Liver (tissue), 9 donors: ENCODE results near the gene SPTBN1. TPM values are rescaled to one million over a fixed set of nuclear protein-coding genes. Genes with fewer than 3 reads are reported as not detected.

Experiments used
- DNase-seq: peaks from one replicate; pipeline ENCODE4 v3.0.0-alpha.2; 2017; ENCODE audit warnings: low spot score
- H3K27ac ChIP-seq, 2 donors: one replicate each; pipeline ENCODE4 v1.7.0; 2013; ENCODE audit warnings: inconsistent platforms in 2 of 2, low read length in 2 of 2, control low read depth in 1 of 2, low read depth in 1 of 2, mild to moderate bottlenecking in 1 of 2
- H3K27me3 ChIP-seq, 4 donors: one replicate each; pipeline versions ENCODE4 v1.6.1 to v1.7.0; 2013; ENCODE audit warnings: low read length in 3 of 4, inconsistent platforms in 1 of 4, mild to moderate bottlenecking in 1 of 4, moderate library complexity in 1 of 4; ENCODE audit not compliant: control insufficient read depth in 4 of 4, insufficient read depth in 4 of 4
- H3K36me3 ChIP-seq, 4 donors: one replicate each; pipeline versions ENCODE4 v1.6.1 to v1.7.0; 2013; ENCODE audit warnings: low read length in 3 of 4, mild to moderate bottlenecking in 3 of 4, low read depth in 1 of 4, moderate library complexity in 1 of 4; ENCODE audit not compliant: control insufficient read depth in 4 of 4, insufficient read depth in 3 of 4
- H3K4me1 ChIP-seq, 4 donors: one replicate each; pipeline versions ENCODE4 v1.6.1 to v1.7.0; 2013; ENCODE audit warnings: low read length in 3 of 4, mild to moderate bottlenecking in 3 of 4, moderate library complexity in 1 of 4; ENCODE audit not compliant: control insufficient read depth in 4 of 4, insufficient read depth in 4 of 4
- H3K4me3 ChIP-seq, 3 donors: one replicate each; pipeline versions ENCODE4 v1.6.1 to v1.7.0; 2013; ENCODE audit warnings: low read length in 3 of 3, control low read depth in 1 of 3, low read depth in 1 of 3, mild to moderate bottlenecking in 1 of 3
- H3K9ac ChIP-seq, 2 donors: one replicate each; pipeline ENCODE4 v1.7.0; 2013; ENCODE audit warnings: low read length in 2 of 2, mild to moderate bottlenecking in 2 of 2, moderate library complexity in 2 of 2, control low read depth in 1 of 2, low read depth in 1 of 2
- H3K9me3 ChIP-seq, 4 donors: one replicate each; pipeline versions ENCODE4 v1.6.1 to v1.7.0; 2013; ENCODE audit warnings: low read length in 3 of 4; ENCODE audit not compliant: control insufficient read depth in 4 of 4
- CTCF ChIP-seq: fragments of 150-350 bp; IDR thresholded peaks from 2 replicates; pipeline ENCODE4 v1.5.1; 2017; ENCODE audit warnings: improper control_type of control experiment, low read depth, low read length; ENCODE audit not compliant: missing input control
- EGR1 ChIP-seq, 2 donors: IDR thresholded peaks; 2 replicates each; pipeline ENCODE4 v1.6.1; 2016 to 2018; ENCODE audit warnings: antibody characterized with exemption in 2 of 2, low read depth in 2 of 2
- FOXA1 ChIP-seq: IDR thresholded peaks from 2 replicates; pipeline ENCODE4 v1.6.1; 2016; ENCODE audit warnings: antibody characterized with exemption
- FOXA2 ChIP-seq: IDR thresholded peaks from 2 replicates; pipeline ENCODE4 v1.6.1; 2016; ENCODE audit warnings: antibody characterized with exemption
- HNF4A ChIP-seq, 2 donors: conservative IDR thresholded peaks; 2 replicates each; pipeline ENCODE4 v1.6.1; 2016; ENCODE audit warnings: antibody characterized with exemption in 2 of 2, mild to moderate bottlenecking in 2 of 2
- HNF4G ChIP-seq: IDR thresholded peaks from 2 replicates; pipeline ENCODE4 v1.6.1; 2016; ENCODE audit warnings: antibody characterized with exemption
- JUND ChIP-seq, 2 donors: IDR thresholded peaks; 2 replicates each; pipeline ENCODE4 v1.6.1; 2016; ENCODE audit warnings: antibody characterized with exemption in 2 of 2
- NR2F2 ChIP-seq: IDR thresholded peaks from 2 replicates; pipeline ENCODE4 v1.6.1; 2016; ENCODE audit warnings: antibody characterized with exemption
- RAD21 ChIP-seq, 2 donors: IDR thresholded peaks; 2 replicates each; pipeline ENCODE4 v1.6.1; 2016; ENCODE audit warnings: antibody characterized with exemption in 2 of 2, mild to moderate bottlenecking in 2 of 2
- RXRA ChIP-seq, 2 donors: IDR thresholded peaks; 2 replicates each; pipeline ENCODE4 v1.6.1; 2017 to 2018; ENCODE audit warnings: antibody characterized with exemption in 2 of 2, mild to moderate bottlenecking in 1 of 2
- SP1 ChIP-seq: IDR thresholded peaks from 2 replicates; pipeline ENCODE4 v1.6.1; 2018; ENCODE audit warnings: antibody characterized with exemption, mild to moderate bottlenecking
- YY1 ChIP-seq: IDR thresholded peaks from 2 replicates; pipeline ENCODE4 v1.6.1; 2016; ENCODE audit warnings: antibody characterized with exemption, mild to moderate bottlenecking
- WGBS: extraction: QIAGEN DNeasy Blood & Tissue Kit; methylation state at CpG from one replicate; pipeline ENCODE4 v1.1.7; 2013; 5-methylcytosine and 5-hydroxymethylcytosine counted together
- polyA plus RNA-seq, 2 donors: library from polyadenylated mRNA; stranded (reverse) in 1 of 2; unstranded in 1 of 2; fragments of 200-250 nt in 1 of 2; fragments of >200 nt in 1 of 2; fragmentation: Nextera tagmentation in 1 of 2; extraction: Ambion mirVana in 1 of 2; gene quantifications; one replicate each; pipeline versions ENCODE4 v1.2.1 to v1.2.3, GENCODE V29; 2013 to 2015
- total RNA-seq, 2 donors: library from RNA; depleted of rRNA; stranded (reverse); fragments of >200 nt; gene quantifications; one replicate each; pipeline ENCODE4 v1.2.3, GENCODE V29; 2014
- TF ChIP-seq, protein P1 (sequence below): IDR thresholded peaks from 2 replicates; pipeline ENCODE4 v1.6.1; 2016; ENCODE audit warnings: antibody characterized with exemption, mild to moderate bottlenecking
- TF ChIP-seq, protein P2 (sequence below): IDR thresholded peaks from 2 replicates; pipeline ENCODE4 v1.6.1; 2016; ENCODE audit warnings: antibody characterized with exemption
- TF ChIP-seq, protein P3 (sequence below): IDR thresholded peaks from 2 replicates; pipeline ENCODE4 v1.6.1; 2016; ENCODE audit warnings: antibody characterized with exemption
- TF ChIP-seq, protein P4 (sequence below): IDR thresholded peaks from 2 replicates; pipeline ENCODE4 v1.6.1; 2016; ENCODE audit warnings: antibody characterized with exemption
- donor health status: healthy.
- donor health status: healthy.
- donor health status: healthy.
- donor health status: healthy.
- donor health status: healthy.

SPTBN1 gene
- total and polyA plus RNA-seq, 4 donors = 44.8 to 191 (median 75.9) TPM

DNA sequence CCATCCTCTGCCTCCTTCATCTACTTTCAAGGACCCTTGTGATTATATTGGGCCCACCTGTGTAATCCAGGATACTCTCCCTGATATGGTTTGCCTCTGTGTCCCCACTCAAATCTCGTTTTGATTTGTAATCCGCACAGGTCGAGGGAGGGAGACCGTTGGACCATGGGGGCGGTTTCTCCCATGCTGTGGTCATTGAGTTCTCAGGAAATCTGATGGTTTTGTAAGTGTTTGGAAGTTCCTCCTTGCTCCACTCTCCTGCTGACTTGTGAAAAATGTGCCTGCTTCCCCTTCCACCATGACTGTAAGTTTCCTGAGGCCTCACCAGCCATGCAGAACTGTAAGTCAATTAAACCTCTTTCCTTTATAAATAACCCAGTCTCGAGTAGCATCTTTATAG is 225.3 kb downstream of the SPTBN1 start:
- no peak overlapping the region for H3K27ac ChIP-seq
- H3K4me1 ChIP-seq = peaks cover 0 to 6% (median 4%) of the 10 kb centered on the region in 4 donors
- TF ChIP-seq, protein P1, sequence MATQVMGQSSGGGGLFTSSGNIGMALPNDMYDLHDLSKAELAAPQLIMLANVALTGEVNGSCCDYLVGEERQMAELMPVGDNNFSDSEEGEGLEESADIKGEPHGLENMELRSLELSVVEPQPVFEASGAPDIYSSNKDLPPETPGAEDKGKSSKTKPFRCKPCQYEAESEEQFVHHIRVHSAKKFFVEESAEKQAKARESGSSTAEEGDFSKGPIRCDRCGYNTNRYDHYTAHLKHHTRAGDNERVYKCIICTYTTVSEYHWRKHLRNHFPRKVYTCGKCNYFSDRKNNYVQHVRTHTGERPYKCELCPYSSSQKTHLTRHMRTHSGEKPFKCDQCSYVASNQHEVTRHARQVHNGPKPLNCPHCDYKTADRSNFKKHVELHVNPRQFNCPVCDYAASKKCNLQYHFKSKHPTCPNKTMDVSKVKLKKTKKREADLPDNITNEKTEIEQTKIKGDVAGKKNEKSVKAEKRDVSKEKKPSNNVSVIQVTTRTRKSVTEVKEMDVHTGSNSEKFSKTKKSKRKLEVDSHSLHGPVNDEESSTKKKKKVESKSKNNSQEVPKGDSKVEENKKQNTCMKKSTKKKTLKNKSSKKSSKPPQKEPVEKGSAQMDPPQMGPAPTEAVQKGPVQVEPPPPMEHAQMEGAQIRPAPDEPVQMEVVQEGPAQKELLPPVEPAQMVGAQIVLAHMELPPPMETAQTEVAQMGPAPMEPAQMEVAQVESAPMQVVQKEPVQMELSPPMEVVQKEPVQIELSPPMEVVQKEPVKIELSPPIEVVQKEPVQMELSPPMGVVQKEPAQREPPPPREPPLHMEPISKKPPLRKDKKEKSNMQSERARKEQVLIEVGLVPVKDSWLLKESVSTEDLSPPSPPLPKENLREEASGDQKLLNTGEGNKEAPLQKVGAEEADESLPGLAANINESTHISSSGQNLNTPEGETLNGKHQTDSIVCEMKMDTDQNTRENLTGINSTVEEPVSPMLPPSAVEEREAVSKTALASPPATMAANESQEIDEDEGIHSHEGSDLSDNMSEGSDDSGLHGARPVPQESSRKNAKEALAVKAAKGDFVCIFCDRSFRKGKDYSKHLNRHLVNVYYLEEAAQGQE = no peak
- TF ChIP-seq HNF4A (conservative IDR thresholded peaks at IDR 0.05) (no peak), RAD21 (IDR thresholded peaks at IDR 0.05) (no peak), FOXA1 (no peak), YY1 (no peak), JUND (IDR thresholded peaks at IDR 0.05) (no peak), RXRA (IDR thresholded peaks at IDR 0.05) (no peak)
- TF ChIP-seq, protein P2, sequence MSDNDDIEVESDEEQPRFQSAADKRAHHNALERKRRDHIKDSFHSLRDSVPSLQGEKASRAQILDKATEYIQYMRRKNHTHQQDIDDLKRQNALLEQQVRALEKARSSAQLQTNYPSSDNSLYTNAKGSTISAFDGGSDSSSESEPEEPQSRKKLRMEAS = no peak
- H3K9me3 ChIP-seq = no peaks in the 10 kb centered on the region
- no peak for DNase-seq
- no peak overlapping the region for H3K4me3 ChIP-seq
- 88% methylated on average over 6 of the region's 6 CpGs for WGBS
- no peaks in the 10 kb centered on the region for H3K27me3 ChIP-seq
- no peak overlapping the region for H3K9ac ChIP-seq
- H3K36me3 ChIP-seq = no peaks in the 10 kb centered on the region

- TF ChIP-seq CTCF = no peak
- no peak for TF ChIP-seq JUND (IDR thresholded peaks at IDR 0.05)
- no peak for TF ChIP-seq FOXA1
- TF ChIP-seq, protein P2 = no peak
- TF ChIP-seq RXRA (IDR thresholded peaks at IDR 0.05) = no peak
- no peak for TF ChIP-seq EGR1 (IDR thresholded peaks at IDR 0.05; ENCODE audit: low read depth in 2 of 2)
- Histone ChIP-seq H3K9me3 (no peaks in the 10 kb centered on the region), H3K36me3 (no peaks in the 10 kb centered on the region), H3K27me3 (no peaks in the 10 kb centered on the region), H3K4me1 (peaks cover 0 to 6% (median 4%) of the 10 kb centered on the region in 4 donors), H3K27ac (no peak overlapping the region), H3K4me3 (no peak overlapping the region), H3K9ac (no peak overlapping the region)
- 90% methylated on average over 2 of the region's 2 CpGs for WGBS
- DNase-seq = no peak
Measured at GRCh38 chr2:54683596-54683995, 227.5 kb downstream of the SPTBN1 start.

- WGBS = 80% methylated on average over 4 of the region's 4 CpGs
- Histone ChIP-seq H3K4me3 (no peak overlapping the region), H3K4me1 (peaks cover 0 to 6% (median 4%) of the 10 kb centered on the region in 4 donors), H3K36me3 (no peaks in the 10 kb centered on the region), H3K27me3 (no peaks in the 10 kb centered on the region), H3K9me3 (no peaks in the 10 kb centered on the region), H3K27ac (no peak overlapping the region), H3K9ac (no peak overlapping the region)
- DNase-seq = no peak
- no peak for TF ChIP-seq JUND (IDR thresholded peaks at IDR 0.05)
- TF ChIP-seq HNF4G = no peak
- TF ChIP-seq SP1 = no peak
- TF ChIP-seq NR2F2 = no peak
- TF ChIP-seq FOXA2 = no peak
- TF ChIP-seq, protein P3, sequence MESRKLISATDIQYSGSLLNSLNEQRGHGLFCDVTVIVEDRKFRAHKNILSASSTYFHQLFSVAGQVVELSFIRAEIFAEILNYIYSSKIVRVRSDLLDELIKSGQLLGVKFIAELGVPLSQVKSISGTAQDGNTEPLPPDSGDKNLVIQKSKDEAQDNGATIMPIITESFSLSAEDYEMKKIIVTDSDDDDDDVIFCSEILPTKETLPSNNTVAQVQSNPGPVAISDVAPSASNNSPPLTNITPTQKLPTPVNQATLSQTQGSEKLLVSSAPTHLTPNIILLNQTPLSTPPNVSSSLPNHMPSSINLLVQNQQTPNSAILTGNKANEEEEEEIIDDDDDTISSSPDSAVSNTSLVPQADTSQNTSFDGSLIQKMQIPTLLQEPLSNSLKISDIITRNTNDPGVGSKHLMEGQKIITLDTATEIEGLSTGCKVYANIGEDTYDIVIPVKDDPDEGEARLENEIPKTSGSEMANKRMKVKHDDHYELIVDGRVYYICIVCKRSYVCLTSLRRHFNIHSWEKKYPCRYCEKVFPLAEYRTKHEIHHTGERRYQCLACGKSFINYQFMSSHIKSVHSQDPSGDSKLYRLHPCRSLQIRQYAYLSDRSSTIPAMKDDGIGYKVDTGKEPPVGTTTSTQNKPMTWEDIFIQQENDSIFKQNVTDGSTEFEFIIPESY = no peak
- TF ChIP-seq, protein P2 = no peak
- no peak for TF ChIP-seq FOXA1
- no peak for TF ChIP-seq RXRA (IDR thresholded peaks at IDR 0.05)
- no peak for TF ChIP-seq EGR1 (IDR thresholded peaks at IDR 0.05; ENCODE audit: low read depth in 2 of 2)
- TF ChIP-seq, protein P4, sequence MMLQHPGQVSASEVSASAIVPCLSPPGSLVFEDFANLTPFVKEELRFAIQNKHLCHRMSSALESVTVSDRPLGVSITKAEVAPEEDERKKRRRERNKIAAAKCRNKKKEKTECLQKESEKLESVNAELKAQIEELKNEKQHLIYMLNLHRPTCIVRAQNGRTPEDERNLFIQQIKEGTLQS = no peak
- no peak for TF ChIP-seq CTCF
Measured at GRCh38 chr2:54685263-54685775, 229.2 kb downstream of the SPTBN1 start.
